ENCODE results near the gene CASP1. TPM values are rescaled to one million over a fixed set of nuclear protein-coding genes. Genes with fewer than 3 reads are reported as not detected.

CASP1 gene
- total RNA-seq, 4 donors from 2014 or later: 2.7 to 18.9 (median 9.2) TPM

DNA sequence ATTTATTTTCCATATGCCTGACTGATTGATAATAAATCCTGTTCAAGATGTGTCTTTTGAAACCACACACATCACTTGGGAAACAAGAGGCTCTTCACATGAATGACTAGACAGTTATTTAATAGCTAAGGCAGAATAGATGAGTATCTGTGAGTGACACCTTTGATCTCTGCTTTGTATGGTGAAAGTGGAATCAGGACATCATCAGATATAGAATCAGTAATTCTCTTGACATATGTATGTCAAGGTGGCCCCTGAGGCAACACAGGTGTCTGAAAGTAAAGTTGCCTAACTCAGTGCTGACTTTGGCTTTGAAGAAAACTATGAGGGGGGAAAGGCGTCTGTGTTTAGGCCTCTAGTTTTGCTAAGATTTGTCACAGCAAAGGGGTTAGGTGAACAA lies 55.1 kb downstream of the CASP1 start:
- Histone ChIP-seq H3K4me3 (replicated peaks in 1 of 3) (no peak overlapping the region), H3K4me1 (no peaks in the 10 kb centered on the region), H3K36me3 (no peaks in the 10 kb centered on the region), H3K9me3 (no peaks in the 10 kb centered on the region), H3K27ac (no peak overlapping the region), H3K27me3 (no peaks in the 10 kb centered on the region)
- 86 to 92% methylated on average over 1 of the region's 1 CpG for WGBS, 2 donors
- intact Hi-C loops (cut with DNase I): no loop called here
- TF ChIP-seq, protein P1, sequence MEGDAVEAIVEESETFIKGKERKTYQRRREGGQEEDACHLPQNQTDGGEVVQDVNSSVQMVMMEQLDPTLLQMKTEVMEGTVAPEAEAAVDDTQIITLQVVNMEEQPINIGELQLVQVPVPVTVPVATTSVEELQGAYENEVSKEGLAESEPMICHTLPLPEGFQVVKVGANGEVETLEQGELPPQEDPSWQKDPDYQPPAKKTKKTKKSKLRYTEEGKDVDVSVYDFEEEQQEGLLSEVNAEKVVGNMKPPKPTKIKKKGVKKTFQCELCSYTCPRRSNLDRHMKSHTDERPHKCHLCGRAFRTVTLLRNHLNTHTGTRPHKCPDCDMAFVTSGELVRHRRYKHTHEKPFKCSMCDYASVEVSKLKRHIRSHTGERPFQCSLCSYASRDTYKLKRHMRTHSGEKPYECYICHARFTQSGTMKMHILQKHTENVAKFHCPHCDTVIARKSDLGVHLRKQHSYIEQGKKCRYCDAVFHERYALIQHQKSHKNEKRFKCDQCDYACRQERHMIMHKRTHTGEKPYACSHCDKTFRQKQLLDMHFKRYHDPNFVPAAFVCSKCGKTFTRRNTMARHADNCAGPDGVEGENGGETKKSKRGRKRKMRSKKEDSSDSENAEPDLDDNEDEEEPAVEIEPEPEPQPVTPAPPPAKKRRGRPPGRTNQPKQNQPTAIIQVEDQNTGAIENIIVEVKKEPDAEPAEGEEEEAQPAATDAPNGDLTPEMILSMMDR (IDR thresholded peaks at IDR 0.05): no peak
- TF ChIP-seq POLR2A (IDR thresholded peaks at IDR 0.05): no peak
- DNase-seq: no peak

Other genes with a start within 250 kb of the CASP1 start
- gene CASP12, start 136.7 kb downstream of the CASP1 start, total RNA-seq: 10 to 100 TPM in 1 of 4 donors, 1 to 10 TPM in 3; 1.3 to 26.1 (median 3.8) TPM
- 10 to 100 TPM; 26.0 to 62.3 (median 36.4) TPM for gene CASP4, start 66.6 kb downstream of the CASP1 start, total RNA-seq
- not detected for gene CASP5, start 12.0 kb downstream of the CASP1 start, total RNA-seq
- 1 to 10 TPM in 3 of 4 donors, not detected in 1; 2.0 to 4.3 (median 2.8) TPM for gene CARD16, start 10.2 kb upstream of the CASP1 start, total RNA-seq
- gene CARD18, start 104.6 kb upstream of the CASP1 start, total RNA-seq: not detected